K562 (cell line): ENCODE data around the gene FBXW8. TPM values are rescaled to one million over a fixed set of nuclear protein-coding genes. Genes with fewer than 3 reads are reported as not detected.
A peak's percentile ranks its signal among the peaks of the same experiment; 100 is the strongest.

Experiments
- BHLHE40 ChIP-seq: IDR thresholded peaks from 2 replicates; pipeline ENCODE4 v1.6.1; 2011; ENCODE audit warnings: low read length, improper control_type of control experiment
- CBX8 ChIP-seq: fragments of 200-600 bp; sonication (generic); IDR thresholded peaks from 2 replicates; pipeline ENCODE4 v1.6.1; 2012; ENCODE audit warnings: borderline replicate concordance, mixed run types, low read depth, mild to moderate bottlenecking, moderate library complexity, mixed read lengths, low read length, control low read depth, inconsistent platforms; ENCODE audit not compliant: poor library complexity, severe bottlenecking; ENCODE audit errors: extremely low read depth
- CUX1 ChIP-seq: fragments of 200-800 bp; sonication (Bioruptor generic); IDR thresholded peaks from 2 replicates; pipeline ENCODE4 v1.6.1; 2016; ENCODE audit warnings: missing genetic modification characterization, missing compliant biosample characterization
- DIDO1 ChIP-seq: fragments of 450-650 bp; IDR thresholded peaks from 2 replicates; pipeline ENCODE4 v1.6.1; 2016; ENCODE audit warnings: low read depth, missing biosample characterization, missing genetic modification characterization
- NBN ChIP-seq: fragments of 450-650 bp; IDR thresholded peaks from 2 replicates; pipeline ENCODE4 v1.6.1; 2016; ENCODE audit warnings: low read depth, mild to moderate bottlenecking
- SETDB1 ChIP-seq: IDR thresholded peaks from one replicate; pipeline ENCODE4 v1.6.1; 2012; ENCODE audit warnings: low read length, control low read depth, inconsistent platforms
- SUPT5H ChIP-seq: fragments of 450-650 bp; IDR thresholded peaks from 2 replicates; pipeline ENCODE4 v1.6.1; 2016
- USF1 ChIP-seq: sonication (generic); formaldehyde crosslinking; IDR thresholded peaks from 2 replicates; pipeline ENCODE4 v1.9.0; 2022; ENCODE audit warnings: mild to moderate bottlenecking, missing genetic modification reagents
- ZC3H4 ChIP-seq: sonication (generic); formaldehyde crosslinking; IDR thresholded peaks from 2 replicates; pipeline ENCODE4 v1.9.0; 2021; ENCODE audit warnings: missing genetic modification reagents, borderline replicate concordance
- ZNF444 ChIP-seq: fragments of 250-450 bp; sonication (Bioruptor Pico); IDR thresholded peaks from 2 replicates; pipeline ENCODE4 v1.4.0; 2020; ENCODE audit warnings: mild to moderate bottlenecking, moderate library complexity
- ZNF57 ChIP-seq: fragments of 450-650 bp; formaldehyde crosslinking; IDR thresholded peaks from 2 replicates; pipeline ENCODE4 v1.4.0; 2020; ENCODE audit warnings: mild to moderate bottlenecking, moderate library complexity
- ZNF696 ChIP-seq: fragments of 250-450 bp; sonication (Bioruptor Pico); conservative IDR thresholded peaks from 2 replicates; pipeline ENCODE4 v1.4.0; 2020; ENCODE audit warnings: mild to moderate bottlenecking, moderate library complexity
- polyA plus RNA-seq, 8 experiments: library from polyadenylated mRNA; depleted of rRNA in 4 of 8; stranded (reverse) in 5 of 8; unstranded in 3 of 8; fragments of >200 nt; fragmentation: Nextera tagmentation in 2 of 8; fragmentation: Illumina TruSeq in 1 of 8; extraction: Ambion mirVana in 2 of 8; extraction: Trizol in 1 of 8; gene quantifications; 2 replicates each; pipeline versions ENCODE4 v1.2.1 to v1.2.3, GENCODE V29; 2011 to 2014; ENCODE audit warnings: inconsistent platforms in 1 of 8, missing spikeins in 1 of 8
- total RNA-seq, 7 experiments: library from RNA; depleted of rRNA in 6 of 7; stranded (reverse); fragments of >200 nt in 6 of 7; fragmentation: Illumina TruSeq in 2 of 7; extraction: Trizol in 2 of 7; gene quantifications; 2 replicates each; pipeline versions ENCODE4 v1.2.1 to v1.2.3, GENCODE V29; 2011 to 2021; ENCODE audit warnings: low replicate concordance in 1 of 7
- TF ChIP-seq, protein P1 (sequence below), 2 experiments: fragments of 200-800 bp in 1 of 2; sonication (Bioruptor generic) in 1 of 2; sonication (generic) in 1 of 2; formaldehyde crosslinking in 1 of 2; IDR thresholded peaks in 1 of 2; conservative IDR thresholded peaks in 1 of 2; 2 replicates each; pipeline versions ENCODE4 v1.5.0 to v1.6.1; 2016 to 2020; ENCODE audit warnings: missing compliant biosample characterization in 1 of 2, missing genetic modification characterization in 1 of 2, missing genetic modification reagents in 1 of 2
- TF ChIP-seq, protein P2 (sequence below): IDR thresholded peaks from 2 replicates; pipeline ENCODE4 v1.6.1; 2016; ENCODE audit warnings: missing genetic modification characterization, missing compliant biosample characterization
- TF ChIP-seq, protein P3 (sequence below): fragments of 450-650 bp; IDR thresholded peaks from 2 replicates; pipeline ENCODE4 v1.6.1; 2018; ENCODE audit warnings: mild to moderate bottlenecking, low read depth; ENCODE audit not compliant: partially characterized antibody
- TF ChIP-seq, protein P4 (sequence below): sonication (generic); formaldehyde crosslinking; IDR thresholded peaks from 2 replicates; pipeline ENCODE4 v1.5.0; 2020; ENCODE audit warnings: missing genetic modification reagents

Gene FBXW8
- total and polyA plus RNA-seq, 9 of the 15 experiments (the other 6 are each of a cell fraction or from before 2014, with no cell fraction given): 0.58 to 8.3 (median 4.4) TPM

DNA sequence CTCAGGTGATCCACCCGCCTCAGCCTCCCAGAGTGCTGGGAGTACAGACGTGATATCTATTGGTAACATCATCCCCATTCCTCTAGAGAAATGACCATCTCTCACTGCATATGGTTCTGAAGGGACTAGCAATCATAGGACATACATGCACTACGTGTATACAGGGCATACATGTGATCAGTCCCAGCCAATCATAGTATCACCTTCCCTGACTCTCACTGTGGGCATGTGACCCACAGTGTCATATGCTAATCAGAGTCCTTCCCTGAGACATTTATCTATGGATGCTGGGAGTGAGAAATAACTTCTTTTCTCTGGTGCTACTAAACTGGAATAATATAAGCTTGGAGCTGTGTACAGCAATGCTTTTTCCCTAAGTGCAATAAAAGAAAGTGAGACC is 12.1 kb upstream of the FBXW8 start (continued):
- TF ChIP-seq USF1 (CRISPR knock-in tag) (peak; percentile 78), SUPT5H (no peak), CBX8 (no peak), ZNF57 (CRISPR knock-in tag) (no peak), ZNF696 (CRISPR knock-in tag) (no peak), NBN (no peak), DIDO1 (no peak), ZNF444 (no peak), CUX1 (CRISPR knock-in tag) (no peak), BHLHE40 (0 out of 2 replicates have a peak, but pooled peaks have one; percentile 20), ZC3H4 (no peak), SETDB1 (no peak)
- TF ChIP-seq, protein P1, sequence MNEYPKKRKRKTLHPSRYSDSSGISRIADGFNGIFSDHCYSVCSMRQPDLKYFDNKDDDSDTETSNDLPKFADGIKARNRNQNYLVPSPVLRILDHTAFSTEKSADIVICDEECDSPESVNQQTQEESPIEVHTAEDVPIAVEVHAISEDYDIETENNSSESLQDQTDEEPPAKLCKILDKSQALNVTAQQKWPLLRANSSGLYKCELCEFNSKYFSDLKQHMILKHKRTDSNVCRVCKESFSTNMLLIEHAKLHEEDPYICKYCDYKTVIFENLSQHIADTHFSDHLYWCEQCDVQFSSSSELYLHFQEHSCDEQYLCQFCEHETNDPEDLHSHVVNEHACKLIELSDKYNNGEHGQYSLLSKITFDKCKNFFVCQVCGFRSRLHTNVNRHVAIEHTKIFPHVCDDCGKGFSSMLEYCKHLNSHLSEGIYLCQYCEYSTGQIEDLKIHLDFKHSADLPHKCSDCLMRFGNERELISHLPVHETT (CRISPR knock-in tag; conservative IDR thresholded peaks at IDR 0.05 in 1 of 2, IDR thresholded peaks at IDR 0.05 in 1 of 2): no peak
- TF ChIP-seq, protein P2, sequence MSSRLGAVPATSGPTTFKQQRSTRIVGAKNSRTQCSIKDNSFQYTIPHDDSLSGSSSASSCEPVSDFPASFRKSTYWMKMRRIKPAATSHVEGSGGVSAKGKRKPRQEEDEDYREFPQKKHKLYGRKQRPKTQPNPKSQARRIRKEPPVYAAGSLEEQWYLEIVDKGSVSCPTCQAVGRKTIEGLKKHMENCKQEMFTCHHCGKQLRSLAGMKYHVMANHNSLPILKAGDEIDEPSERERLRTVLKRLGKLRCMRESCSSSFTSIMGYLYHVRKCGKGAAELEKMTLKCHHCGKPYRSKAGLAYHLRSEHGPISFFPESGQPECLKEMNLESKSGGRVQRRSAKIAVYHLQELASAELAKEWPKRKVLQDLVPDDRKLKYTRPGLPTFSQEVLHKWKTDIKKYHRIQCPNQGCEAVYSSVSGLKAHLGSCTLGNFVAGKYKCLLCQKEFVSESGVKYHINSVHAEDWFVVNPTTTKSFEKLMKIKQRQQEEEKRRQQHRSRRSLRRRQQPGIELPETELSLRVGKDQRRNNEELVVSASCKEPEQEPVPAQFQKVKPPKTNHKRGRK: no peak
- TF ChIP-seq, protein P3, sequence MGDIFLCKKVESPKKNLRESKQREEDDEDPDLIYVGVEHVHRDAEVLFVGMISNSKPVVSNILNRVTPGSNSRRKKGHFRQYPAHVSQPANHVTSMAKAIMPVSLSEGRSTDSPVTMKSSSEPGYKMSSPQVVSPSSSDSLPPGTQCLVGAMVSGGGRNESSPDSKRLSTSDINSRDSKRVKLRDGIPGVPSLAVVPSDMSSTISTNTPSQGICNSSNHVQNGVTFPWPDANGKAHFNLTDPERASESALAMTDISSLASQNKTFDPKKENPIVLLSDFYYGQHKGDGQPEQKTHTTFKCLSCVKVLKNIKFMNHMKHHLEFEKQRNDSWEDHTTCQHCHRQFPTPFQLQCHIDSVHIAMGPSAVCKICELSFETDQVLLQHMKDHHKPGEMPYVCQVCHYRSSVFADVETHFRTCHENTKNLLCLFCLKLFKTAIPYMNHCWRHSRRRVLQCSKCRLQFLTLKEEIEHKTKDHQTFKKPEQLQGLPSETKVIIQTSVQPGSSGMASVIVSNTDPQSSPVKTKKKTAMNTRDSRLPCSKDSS: no peak
- TF ChIP-seq, protein P4, sequence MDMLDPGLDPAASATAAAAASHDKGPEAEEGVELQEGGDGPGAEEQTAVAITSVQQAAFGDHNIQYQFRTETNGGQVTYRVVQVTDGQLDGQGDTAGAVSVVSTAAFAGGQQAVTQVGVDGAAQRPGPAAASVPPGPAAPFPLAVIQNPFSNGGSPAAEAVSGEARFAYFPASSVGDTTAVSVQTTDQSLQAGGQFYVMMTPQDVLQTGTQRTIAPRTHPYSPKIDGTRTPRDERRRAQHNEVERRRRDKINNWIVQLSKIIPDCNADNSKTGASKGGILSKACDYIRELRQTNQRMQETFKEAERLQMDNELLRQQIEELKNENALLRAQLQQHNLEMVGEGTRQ (CRISPR knock-in tag): peak; percentile 69
